Liver (tissue), 3 donors: ENCODE results near the gene JAK2.

Source experiments
- CTCF ChIP-seq: fragments of 150-350 bp; IDR thresholded peaks from 2 replicates; pipeline ENCODE4 v1.5.1; 2017; ENCODE audit warnings: improper control_type of control experiment, low read depth, low read length; ENCODE audit not compliant: missing input control
- FOXA1 ChIP-seq: IDR thresholded peaks from 2 replicates; pipeline ENCODE4 v1.6.1; 2016; ENCODE audit warnings: antibody characterized with exemption
- GABPA ChIP-seq, 2 donors: IDR thresholded peaks in 1 of 2; conservative IDR thresholded peaks in 1 of 2; 2 replicates each; pipeline ENCODE4 v1.6.1; 2016; ENCODE audit warnings: antibody characterized with exemption in 2 of 2, mild to moderate bottlenecking in 1 of 2, moderate library complexity in 1 of 2
- donor health status: healthy.
- donor health status: healthy.

GRCh38 chr9:4970970-4971641 is 14.0 kb upstream of the JAK2 start:
- TF ChIP-seq CTCF (no peak), GABPA (IDR thresholded peaks at IDR 0.05 in 1 of 2, conservative IDR thresholded peaks at IDR 0.05 in 1 of 2) (no peak), FOXA1 (no peak)
